Breast epithelium (tissue), 3 donors: ENCODE data around the gene ISG20.

Source experiments
- CTCF ChIP-seq, 3 donors: fragments of 450-650 bp; IDR thresholded peaks; one replicate each; pipeline ENCODE4 v1.5.1; 2016 to 2017; ENCODE audit warnings: antibody characterized with exemption in 3 of 3, mild to moderate bottlenecking in 3 of 3, moderate library complexity in 3 of 3
- POLR2A ChIP-seq: fragments of 450-650 bp; IDR thresholded peaks from one replicate; pipeline ENCODE4 v1.6.1; 2016; ENCODE audit warnings: antibody characterized with exemption, mild to moderate bottlenecking, moderate library complexity

- TF ChIP-seq CTCF (IDR thresholded peaks at IDR 0.05) (no peak), POLR2A (no peak)
These were observed 24.4 kb downstream of the ISG20 start for GRCh38 chr15:88663141-88663621.
